Keratinocyte (primary cell): Measurements from ENCODE around the gene PHF23. TPM values are rescaled to one million over a fixed set of nuclear protein-coding genes. Genes with fewer than 3 reads are reported as not detected.

Experiments
- DNase-seq: peaks from one replicate; pipeline ENCODE4 v3.0.0-alpha.2; 2011; ENCODE audit warnings: low read depth, missing footprints, low spot score
- FAIRE-seq: peaks from 2 replicates; lab custom pipeline; 2011; peaks lifted over from hg19 to GRCh38; lab: Jason Lieb, UNC
- H2AFZ ChIP-seq: 2 replicates; pipeline ENCODE4 v1.6.0; 2012; ENCODE audit warnings: low read length, control low read depth, inconsistent platforms; ENCODE audit not compliant: control insufficient read depth
- H3K27ac ChIP-seq: 2 replicates; pipeline ENCODE4 v1.5.1; 2011; ENCODE audit warnings: low read length; ENCODE audit not compliant: control insufficient read depth, insufficient read depth
- H3K27me3 ChIP-seq: 3 replicates; pipeline ENCODE4 v1.6.0; 2011; ENCODE audit warnings: low read length; ENCODE audit not compliant: control insufficient read depth, insufficient read depth; ENCODE audit errors: extremely low read depth
- H3K36me3 ChIP-seq, 2 experiments: 2 replicates in 1 of 2; 3 replicates in 1 of 2; pipeline ENCODE4 v1.5.1; 2011; ENCODE audit warnings: low read length in 2 of 2, mild to moderate bottlenecking in 1 of 2; ENCODE audit not compliant: control insufficient read depth in 2 of 2, insufficient read depth in 2 of 2; ENCODE audit errors: extremely low read depth in 1 of 2
- H3K4me1 ChIP-seq: 3 replicates; pipeline ENCODE4 v1.5.1; 2011; ENCODE audit warnings: low read length; ENCODE audit not compliant: control insufficient read depth, insufficient read depth; ENCODE audit errors: extremely low read depth
- H3K4me2 ChIP-seq: 3 replicates; pipeline ENCODE4 v1.6.0; 2011; ENCODE audit warnings: low read depth, low read length; ENCODE audit not compliant: control insufficient read depth, insufficient read depth; ENCODE audit errors: extremely low read depth
- H3K4me3 ChIP-seq, 3 experiments: fragments of 200-600 bp in 1 of 3; sonication (generic) in 1 of 3; 2 replicates in 2 of 3; 3 replicates in 1 of 3; pipeline ENCODE4 v1.5.1; 2011 to 2016; ENCODE audit warnings: low read length in 3 of 3, mild to moderate bottlenecking in 3 of 3, control low read depth in 2 of 3, inconsistent platforms in 1 of 3, low read depth in 1 of 3, mixed read lengths in 1 of 3, mixed run types in 1 of 3, moderate library complexity in 1 of 3; ENCODE audit not compliant: control insufficient read depth in 2 of 3, insufficient read depth in 2 of 3; ENCODE audit errors: extremely low read depth in 1 of 3
- H3K79me2 ChIP-seq: 2 replicates; pipeline ENCODE4 v1.6.0; 2012; ENCODE audit warnings: low read length; ENCODE audit not compliant: control insufficient read depth, insufficient read depth
- H3K9ac ChIP-seq: 3 replicates; pipeline ENCODE4 v1.6.0; 2011; ENCODE audit warnings: low read length; ENCODE audit not compliant: control insufficient read depth, insufficient read depth; ENCODE audit errors: extremely low read depth
- H3K9me1 ChIP-seq: 3 replicates; pipeline ENCODE4 v1.6.0; 2011; ENCODE audit warnings: low read length; ENCODE audit not compliant: control insufficient read depth, insufficient read depth; ENCODE audit errors: extremely low read depth
- H3K9me3 ChIP-seq: 2 replicates; pipeline ENCODE4 v1.5.1; 2012; ENCODE audit warnings: low read depth, low read length; ENCODE audit not compliant: control insufficient read depth
- H4K20me1 ChIP-seq: 3 replicates; pipeline ENCODE4 v1.6.0; 2011; ENCODE audit warnings: low read length; ENCODE audit not compliant: control insufficient read depth, insufficient read depth; ENCODE audit errors: extremely low read depth
- CTCF ChIP-seq, 3 experiments: IDR thresholded peaks in 1 of 3; conservative IDR thresholded peaks in 1 of 3; optimal IDR thresholded peaks in 1 of 3; 2 replicates in 2 of 3; 3 replicates in 1 of 3; pipeline versions ENCODE3 to v1.5.1; 2011; ENCODE audit warnings: low read length in 3 of 3, mild to moderate bottlenecking in 3 of 3, moderate library complexity in 2 of 3, control low read depth in 1 of 3, inconsistent platforms in 1 of 3; ENCODE audit not compliant: insufficient read depth in 2 of 3; ENCODE audit errors: extremely low read depth in 1 of 3
- EZH2 ChIP-seq: IDR thresholded peaks from one replicate; pipeline ENCODE4 v1.6.1; 2012; ENCODE audit warnings: inconsistent platforms, mild to moderate bottlenecking, low read length, moderate library complexity
- dilution Hi-C: fragments of 300-500 bp; cut with MboI; formaldehyde crosslinking; loops from one replicate; pipeline ENCODE4 v1.7.0; 2020; ENCODE audit warnings: low sequenced_read_pairs; ENCODE audit not compliant: extremely low pct_ligation_motif_present
- polyA plus RNA-seq, 5 experiments: library from polyadenylated mRNA; depleted of rRNA in 3 of 5; stranded (reverse) in 3 of 5; stranded (forward) in 1 of 5; unstranded in 1 of 5; fragments of >200 nt; gene quantifications; 1 replicate in 1 of 5; 2 replicates in 3 of 5; 3 replicates in 1 of 5; pipeline versions ENCODE4 v1.2.1 to v1.2.3, GENCODE V29; 2011 to 2012; ENCODE audit warnings: missing spikeins in 2 of 5, low read depth in 1 of 5, low replicate concordance in 1 of 5

PHF23 gene
- polyA plus RNA-seq, 1 donor (not counting 4 experiments of a cell fraction or from before 2014, with no cell fraction given): 52.8 TPM

- peak overlapping the region; percentile 98 for H3K4me2 ChIP-seq
- peaks cover 16 to 22% of the 10 kb centered on the region in 2 experiments for H3K36me3 ChIP-seq
- no peaks in the 10 kb centered on the region for H3K27me3 ChIP-seq
- H3K4me1 ChIP-seq: peaks cover 18% of the 10 kb centered on the region
- dilution Hi-C loops: no loop called here
- no peaks in the 10 kb centered on the region for H4K20me1 ChIP-seq
- no peak for FAIRE-seq
- TF ChIP-seq CTCF (optimal IDR thresholded peaks at IDR 0.05 in 1 of 3, IDR thresholded peaks at IDR 0.05 in 1 of 3, conservative IDR thresholded peaks at IDR 0.05 in 1 of 3; ENCODE audit: extremely low read depth in 1 of 3, insufficient read depth in 2 of 3, low read length in 3 of 3): no peak
- TF ChIP-seq EZH2: no peak
- peak overlapping the region; percentile 80 to 94 (median 92) for H3K4me3 ChIP-seq
- H3K9me3 ChIP-seq: no peaks in the 10 kb centered on the region
- peak overlapping the region; percentile 94 for H3K9ac ChIP-seq
- DNase-seq: no peak
- no peaks in the 10 kb centered on the region for H3K9me1 ChIP-seq
- no peak overlapping the region for H3K27ac ChIP-seq
- peaks cover 61% of the 10 kb centered on the region for H3K79me2 ChIP-seq
- no peak overlapping the region for H2AFZ ChIP-seq
Observed at GRCh38 chr17:7249830-7250229, 10.6 kb upstream of the PHF23 start.

- DNase-seq (no peak), FAIRE-seq (no peak)
- Histone ChIP-seq H3K27ac (no peak overlapping the region), H3K4me1 (peaks cover 18% of the 10 kb centered on the region), H3K9ac (no peak overlapping the region), H3K27me3 (no peaks in the 10 kb centered on the region), H4K20me1 (no peaks in the 10 kb centered on the region), H3K9me1 (no peaks in the 10 kb centered on the region), H3K4me2 (peak overlapping the region; percentile 31), H3K79me2 (peaks cover 60% of the 10 kb centered on the region), H3K9me3 (no peaks in the 10 kb centered on the region), H3K4me3 (peak overlapping the region in 1 of 3 experiments; percentile 17), H3K36me3 (peaks cover 15 to 20% of the 10 kb centered on the region in 2 experiments), H2AFZ (no peak overlapping the region)
- dilution Hi-C loops: no loop called here
- TF ChIP-seq CTCF (optimal IDR thresholded peaks at IDR 0.05 in 1 of 3, IDR thresholded peaks at IDR 0.05 in 1 of 3, conservative IDR thresholded peaks at IDR 0.05 in 1 of 3; ENCODE audit: extremely low read depth in 1 of 3, insufficient read depth in 2 of 3, low read length in 3 of 3): no peak
Observed at GRCh38 chr17:7249214-7249613, 10.0 kb upstream of the PHF23 start.
